MM.1S (cell line): ENCODE measurements around the gene PAPSS2.

ENCODE experiments used
- EZH2 ChIP-seq: fragments of 300-600 bp; sonication (generic); optimal IDR thresholded peaks from 2 replicates; pipeline ENCODE3; 2017; ENCODE audit warnings: low read depth, mild to moderate bottlenecking, antibody characterized with exemption, low read length, mixed read lengths
- EZH2phosphoT487 ChIP-seq: fragments of 300-600 bp; sonication (generic); IDR thresholded peaks from 2 replicates; pipeline ENCODE4 v1.6.1; 2018; ENCODE audit warnings: antibody characterized with exemption, low read length
- TF ChIP-seq, protein P1 (sequence below): fragments of 300-600 bp; sonication (generic); IDR thresholded peaks from 2 replicates; pipeline ENCODE4 v1.5.1; 2016; ENCODE audit warnings: antibody characterized with exemption, low read length, mixed read lengths

DNA sequence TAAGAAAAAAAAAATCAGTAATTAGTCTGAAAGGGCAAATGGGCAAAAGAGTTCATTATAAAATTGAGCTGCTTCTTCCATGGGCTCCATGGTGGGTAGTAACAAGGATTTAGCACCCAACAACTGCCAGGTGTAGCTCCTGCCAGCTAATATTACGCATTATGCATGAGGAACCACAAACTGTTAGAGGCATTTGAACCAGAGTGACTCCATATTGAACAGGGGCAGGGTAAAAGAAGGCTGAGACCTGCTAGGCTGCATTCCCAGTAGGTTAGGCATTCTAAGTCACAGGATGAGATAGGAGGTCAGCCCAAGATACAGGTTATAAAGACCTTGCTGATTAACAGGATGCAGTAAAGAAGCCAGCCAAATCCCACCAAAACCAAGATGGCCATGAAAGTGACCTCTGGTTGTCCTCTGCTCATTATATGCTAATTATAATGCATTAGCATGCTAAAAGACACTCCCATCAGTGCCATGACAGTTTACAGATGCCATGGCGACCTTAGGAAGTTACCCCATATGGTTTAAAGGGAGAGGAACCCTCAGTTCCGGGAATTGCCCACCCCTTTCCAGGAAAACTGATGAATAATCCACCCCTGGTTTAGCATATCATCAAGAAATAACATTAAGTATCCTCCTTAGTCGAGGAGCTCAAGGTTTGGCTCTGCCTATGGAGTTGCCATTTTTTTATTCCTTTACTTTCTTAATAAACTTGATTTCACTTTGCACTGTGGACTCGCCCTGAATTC lies 8.7 kb upstream of the PAPSS2 start:
- TF ChIP-seq EZH2phosphoT487 = no peak
- TF ChIP-seq EZH2 = no peak
- TF ChIP-seq, protein P1, sequence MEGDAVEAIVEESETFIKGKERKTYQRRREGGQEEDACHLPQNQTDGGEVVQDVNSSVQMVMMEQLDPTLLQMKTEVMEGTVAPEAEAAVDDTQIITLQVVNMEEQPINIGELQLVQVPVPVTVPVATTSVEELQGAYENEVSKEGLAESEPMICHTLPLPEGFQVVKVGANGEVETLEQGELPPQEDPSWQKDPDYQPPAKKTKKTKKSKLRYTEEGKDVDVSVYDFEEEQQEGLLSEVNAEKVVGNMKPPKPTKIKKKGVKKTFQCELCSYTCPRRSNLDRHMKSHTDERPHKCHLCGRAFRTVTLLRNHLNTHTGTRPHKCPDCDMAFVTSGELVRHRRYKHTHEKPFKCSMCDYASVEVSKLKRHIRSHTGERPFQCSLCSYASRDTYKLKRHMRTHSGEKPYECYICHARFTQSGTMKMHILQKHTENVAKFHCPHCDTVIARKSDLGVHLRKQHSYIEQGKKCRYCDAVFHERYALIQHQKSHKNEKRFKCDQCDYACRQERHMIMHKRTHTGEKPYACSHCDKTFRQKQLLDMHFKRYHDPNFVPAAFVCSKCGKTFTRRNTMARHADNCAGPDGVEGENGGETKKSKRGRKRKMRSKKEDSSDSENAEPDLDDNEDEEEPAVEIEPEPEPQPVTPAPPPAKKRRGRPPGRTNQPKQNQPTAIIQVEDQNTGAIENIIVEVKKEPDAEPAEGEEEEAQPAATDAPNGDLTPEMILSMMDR = no peak
